Tibial nerve (tissue), 4 donors: ENCODE results near the gene ZBTB39. TPM values are rescaled to one million over a fixed set of nuclear protein-coding genes. Genes with fewer than 3 reads are reported as not detected.

Experiments used
- DNase-seq, 2 donors: peaks; one replicate each; pipeline ENCODE4 v3.0.0-alpha.2; 2019; ENCODE audit warnings: low spot score in 2 of 2
- H3K27ac ChIP-seq, 4 donors: fragments of 200-600 bp; sonication (generic) in 3 of 4; one replicate each; pipeline ENCODE4 v1.5.1; 2017 to 2019; ENCODE audit warnings: mild to moderate bottlenecking in 1 of 4
- H3K27me3 ChIP-seq, 2 donors: fragments of 200-600 bp; sonication (generic) in 1 of 2; one replicate each; pipeline versions ENCODE4 v1.5.1 to v1.6.0; 2017 to 2019
- H3K36me3 ChIP-seq, 3 donors: fragments of 200-600 bp; sonication (generic); one replicate each; pipeline ENCODE4 v1.5.1; 2018 to 2019
- H3K4me1 ChIP-seq, 4 donors: fragments of 200-600 bp; sonication (generic) in 3 of 4; one replicate each; pipeline ENCODE4 v1.5.1; 2017 to 2019
- H3K4me3 ChIP-seq, 4 donors: fragments of 200-600 bp; sonication (generic) in 3 of 4; one replicate each; pipeline ENCODE4 v1.5.1; 2017 to 2019; ENCODE audit warnings: mild to moderate bottlenecking in 1 of 4, moderate library complexity in 1 of 4
- H3K9me3 ChIP-seq, 4 donors: fragments of 200-600 bp; sonication (generic) in 3 of 4; one replicate each; pipeline ENCODE4 v1.5.1; 2017 to 2019
- EP300 ChIP-seq, 2 donors: sonication (generic); formaldehyde crosslinking; IDR thresholded peaks; one replicate each; pipeline ENCODE4 v1.6.1; 2017; ENCODE audit warnings: antibody characterized with exemption in 2 of 2, mild to moderate bottlenecking in 1 of 2
- POLR2A ChIP-seq, 2 donors: fragments of 450-650 bp; IDR thresholded peaks; one replicate each; pipeline ENCODE4 v1.6.1; 2017; ENCODE audit warnings: antibody characterized with exemption in 2 of 2, mild to moderate bottlenecking in 2 of 2, moderate library complexity in 2 of 2
- WGBS, 2 donors: methylation state at CpG; one replicate each; pipeline ENCODE4 v1.1.5; 2018; 5-methylcytosine and 5-hydroxymethylcytosine counted together
- total RNA-seq, 4 donors: library from RNA; depleted of rRNA; stranded (reverse); fragments of >200 nt; gene quantifications; one replicate each; pipeline ENCODE4 v1.1.0, GENCODE V29; 2016
- TF ChIP-seq, protein P1 (sequence below), 5 experiments: fragments of 200-600 bp in 3 of 5; fragments of 450-650 bp in 2 of 5; sonication (generic) in 3 of 5; IDR thresholded peaks; one replicate each; pipeline ENCODE4 v1.5.1; 2016 to 2019; ENCODE audit warnings: antibody characterized with exemption in 5 of 5, mild to moderate bottlenecking in 3 of 5, moderate library complexity in 2 of 5

ZBTB39 gene
- total RNA-seq, 4 donors from 2014 or later = 3.6 to 6.8 (median 5.4) TPM

DNA sequence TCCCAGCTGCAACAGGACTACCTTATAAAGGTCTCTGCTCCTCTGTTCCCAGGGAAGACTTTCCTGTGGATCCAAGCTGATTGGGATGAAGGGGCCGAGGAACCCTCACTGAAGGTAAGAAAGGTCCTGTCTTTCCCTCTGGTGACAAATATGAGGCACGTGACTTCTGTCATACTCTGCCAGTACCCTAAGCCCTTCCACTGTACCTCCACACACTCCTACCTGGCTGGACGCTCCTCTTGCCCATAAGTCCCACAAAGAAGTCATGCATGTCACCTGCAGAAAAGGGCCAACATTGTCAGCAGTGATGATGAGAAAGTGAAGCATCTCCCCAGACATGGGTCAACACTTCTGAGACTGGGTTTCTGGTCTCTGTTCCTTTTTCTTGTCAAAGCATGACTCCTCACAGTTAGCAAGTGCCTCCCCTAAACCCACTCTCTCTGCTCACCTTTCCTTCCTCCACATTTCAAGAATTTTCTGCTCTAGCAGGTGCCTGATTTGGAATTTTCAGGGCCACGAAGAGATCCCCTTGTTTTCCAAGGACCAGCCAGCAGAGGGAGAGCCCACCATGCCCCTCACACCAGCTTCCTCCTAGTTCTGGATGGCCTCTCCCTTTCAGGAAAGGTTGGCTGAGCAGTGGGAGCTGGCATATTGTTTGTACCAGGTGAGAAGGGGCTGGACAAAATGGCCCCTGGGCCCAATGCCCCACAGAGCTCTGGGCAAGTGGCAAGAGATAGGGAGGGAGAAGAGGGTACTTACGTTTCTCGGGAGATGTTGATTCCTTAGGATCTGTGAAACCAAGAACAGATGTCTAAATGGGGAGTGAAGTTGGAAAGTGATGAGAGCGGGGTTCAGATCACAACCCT, 6.5 kb upstream of the ZBTB39 start:
- Histone ChIP-seq H3K27ac (no peak overlapping the region), H3K36me3 (no peaks in the 10 kb centered on the region), H3K4me1 (peaks cover 0 to 7% (median 6%) of the 10 kb centered on the region in 4 donors), H3K4me3 (no peak overlapping the region), H3K27me3 (peaks cover 0 to 3% of the 10 kb centered on the region in 2 donors), H3K9me3 (no peaks in the 10 kb centered on the region)
- TF ChIP-seq POLR2A (IDR thresholded peaks at IDR 0.05) (no peak), EP300 (IDR thresholded peaks at IDR 0.05) (no peak)
- TF ChIP-seq, protein P1, sequence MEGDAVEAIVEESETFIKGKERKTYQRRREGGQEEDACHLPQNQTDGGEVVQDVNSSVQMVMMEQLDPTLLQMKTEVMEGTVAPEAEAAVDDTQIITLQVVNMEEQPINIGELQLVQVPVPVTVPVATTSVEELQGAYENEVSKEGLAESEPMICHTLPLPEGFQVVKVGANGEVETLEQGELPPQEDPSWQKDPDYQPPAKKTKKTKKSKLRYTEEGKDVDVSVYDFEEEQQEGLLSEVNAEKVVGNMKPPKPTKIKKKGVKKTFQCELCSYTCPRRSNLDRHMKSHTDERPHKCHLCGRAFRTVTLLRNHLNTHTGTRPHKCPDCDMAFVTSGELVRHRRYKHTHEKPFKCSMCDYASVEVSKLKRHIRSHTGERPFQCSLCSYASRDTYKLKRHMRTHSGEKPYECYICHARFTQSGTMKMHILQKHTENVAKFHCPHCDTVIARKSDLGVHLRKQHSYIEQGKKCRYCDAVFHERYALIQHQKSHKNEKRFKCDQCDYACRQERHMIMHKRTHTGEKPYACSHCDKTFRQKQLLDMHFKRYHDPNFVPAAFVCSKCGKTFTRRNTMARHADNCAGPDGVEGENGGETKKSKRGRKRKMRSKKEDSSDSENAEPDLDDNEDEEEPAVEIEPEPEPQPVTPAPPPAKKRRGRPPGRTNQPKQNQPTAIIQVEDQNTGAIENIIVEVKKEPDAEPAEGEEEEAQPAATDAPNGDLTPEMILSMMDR (IDR thresholded peaks at IDR 0.05) = no peak
- 74 to 83% methylated on average over 7 of the region's 7 CpGs for WGBS, 2 donors
- no peak for DNase-seq

DNA sequence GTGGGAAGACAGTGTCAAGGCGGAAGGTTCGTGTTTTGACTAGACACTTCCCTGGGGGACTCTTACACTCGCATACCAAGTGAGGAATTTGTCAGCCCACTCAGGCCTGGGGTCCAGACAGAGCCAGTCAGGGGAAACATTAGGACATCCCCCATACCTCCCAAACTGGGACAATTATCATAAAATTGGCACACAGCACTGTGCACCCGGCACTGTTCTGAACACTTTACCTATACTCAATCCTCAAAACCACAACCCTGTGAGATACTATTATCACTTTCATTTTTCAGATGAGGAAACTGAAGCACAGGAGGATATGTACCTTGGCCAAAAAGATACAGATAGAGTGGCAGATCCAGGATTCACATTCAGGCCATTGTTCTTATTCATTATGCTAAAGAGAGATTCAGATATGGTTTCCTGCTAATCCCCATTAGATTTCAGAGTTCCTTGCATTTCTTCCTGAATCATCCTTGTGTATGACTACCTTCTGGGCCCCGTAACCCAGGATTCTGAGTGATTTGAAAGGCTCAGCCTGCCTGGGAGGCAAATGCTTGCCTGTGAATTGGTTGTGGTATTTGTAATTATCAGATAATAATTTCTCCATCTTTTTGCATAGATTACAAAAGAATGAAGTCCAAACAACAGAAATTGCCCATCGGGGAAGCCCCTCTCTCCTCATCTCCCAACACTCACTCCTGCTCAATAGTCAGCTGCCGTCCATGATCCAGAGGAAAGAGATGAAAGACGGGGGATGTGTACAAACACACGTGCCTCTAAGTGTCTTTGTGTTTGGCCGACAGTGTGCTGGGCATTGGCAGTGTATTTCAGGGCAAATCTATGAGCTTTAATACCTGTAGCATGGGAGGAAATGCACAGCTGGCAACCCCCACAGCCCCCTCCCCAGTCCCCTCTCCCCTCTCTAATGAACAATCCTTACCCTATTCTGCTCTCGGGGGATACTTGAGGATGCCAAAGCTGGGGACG, 5.4 kb upstream of the ZBTB39 start:
- Histone ChIP-seq H3K27me3 (peaks cover 0 to 3% of the 10 kb centered on the region in 2 donors), H3K36me3 (no peaks in the 10 kb centered on the region), H3K4me1 (peaks cover 0 to 15% (median 6%) of the 10 kb centered on the region in 4 donors), H3K4me3 (no peak overlapping the region), H3K9me3 (no peaks in the 10 kb centered on the region), H3K27ac (no peak overlapping the region)
- 48 to 51% methylated on average over 12 of the region's 12 CpGs for WGBS, 2 donors
- DNase-seq = no peak
- TF ChIP-seq EP300 (IDR thresholded peaks at IDR 0.05) = no peak
- TF ChIP-seq, protein P1 (IDR thresholded peaks at IDR 0.05) = no peak
- TF ChIP-seq POLR2A (IDR thresholded peaks at IDR 0.05) = no peak

DNA sequence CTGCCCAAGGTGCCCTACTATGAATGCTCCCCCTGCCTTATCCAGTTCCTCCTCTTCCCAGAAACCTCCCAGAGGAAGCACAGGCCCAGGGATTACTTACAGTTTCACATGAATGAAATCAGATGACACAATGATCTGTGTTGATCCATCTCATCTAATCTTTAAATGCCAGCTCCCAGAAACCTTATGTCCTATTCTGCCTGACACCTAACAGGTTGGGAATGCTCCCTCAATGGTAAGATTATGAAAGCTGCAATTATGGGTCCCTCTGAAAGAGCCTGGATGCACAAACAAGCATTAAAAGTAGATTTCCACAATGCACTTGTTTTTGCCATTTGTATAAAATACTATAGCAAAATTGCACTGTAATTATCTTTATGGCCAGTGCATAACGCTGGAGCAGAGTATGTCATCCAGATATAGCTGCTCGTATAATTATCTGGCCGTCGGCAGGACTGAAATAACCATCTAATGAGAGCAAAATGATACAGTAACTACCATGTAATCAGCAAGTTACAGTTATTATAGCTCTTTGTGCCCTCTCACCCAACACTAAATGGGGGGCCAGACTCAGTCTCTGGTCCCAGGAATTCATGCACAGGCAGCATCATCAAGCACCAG, 4.4 kb upstream of the ZBTB39 start:
- no peak for DNase-seq
- Histone ChIP-seq H3K27me3 (peaks cover 0 to 3% of the 10 kb centered on the region in 2 donors), H3K4me1 (peaks cover 0 to 17% (median 7%) of the 10 kb centered on the region in 4 donors), H3K36me3 (no peaks in the 10 kb centered on the region), H3K9me3 (no peaks in the 10 kb centered on the region), H3K27ac (no peak overlapping the region), H3K4me3 (no peak overlapping the region)
- TF ChIP-seq, protein P1 (IDR thresholded peaks at IDR 0.05) = no peak
- TF ChIP-seq POLR2A (IDR thresholded peaks at IDR 0.05) (no peak), EP300 (IDR thresholded peaks at IDR 0.05) (no peak)
- 46 to 66% methylated on average over 4 of the region's 4 CpGs for WGBS, 2 donors

DNA sequence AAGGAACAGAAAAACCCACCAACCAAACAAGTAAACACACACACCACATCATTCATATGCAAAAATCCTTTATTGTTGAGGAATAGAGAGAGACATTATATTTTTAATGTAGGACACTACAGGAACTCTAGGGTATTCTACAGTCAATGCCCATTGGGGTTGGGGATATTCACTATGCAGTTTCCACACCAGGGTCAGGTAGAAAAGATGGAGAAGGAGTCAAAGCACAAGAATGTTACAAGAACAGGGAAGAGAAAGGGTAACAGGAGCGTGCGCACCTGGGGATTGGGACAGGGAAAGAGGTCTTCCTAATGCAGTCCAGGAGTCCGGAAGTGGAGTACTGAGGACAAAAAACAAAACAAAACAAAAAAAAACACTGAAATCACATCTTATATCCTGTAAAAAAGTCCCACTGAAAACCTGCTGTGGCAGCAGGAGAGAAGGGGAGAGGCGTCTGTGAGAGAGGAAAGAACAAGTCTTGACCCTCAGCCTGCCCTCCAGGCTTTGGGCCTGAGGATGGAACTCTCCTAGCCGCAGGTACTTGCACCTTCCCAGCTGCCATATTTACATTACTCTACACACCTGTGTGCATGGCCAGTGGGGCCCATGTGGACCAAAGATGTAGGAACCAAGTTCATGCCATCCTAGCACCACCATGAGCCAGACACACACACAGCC, 3.7 kb upstream of the ZBTB39 start:
- WGBS, 2 donors = 87 to 92% methylated on average over 5 of the region's 5 CpGs
- H3K27me3 ChIP-seq = peaks cover 0 to 3% of the 10 kb centered on the region in 2 donors
- no peak overlapping the region for H3K27ac ChIP-seq
- H3K36me3 ChIP-seq = no peaks in the 10 kb centered on the region
- DNase-seq = no peak
- peaks cover 0 to 23% (median 13%) of the 10 kb centered on the region in 4 donors for H3K4me1 ChIP-seq
- H3K9me3 ChIP-seq = no peaks in the 10 kb centered on the region
- TF ChIP-seq, protein P1 (IDR thresholded peaks at IDR 0.05) = no peak
- TF ChIP-seq POLR2A (IDR thresholded peaks at IDR 0.05) = no peak
- no peak for TF ChIP-seq EP300 (IDR thresholded peaks at IDR 0.05)
- H3K4me3 ChIP-seq = no peak overlapping the region
